ENCODE data around the gene MEX3D.
"Not testable (repeated sequence)": the region's sequence is repeated elsewhere in the genome, so short reads cannot be mapped to it uniquely, and the experiment has no call there.

MEX3D gene

GRCh38 chr19:1553415-1553814 is 14.7 kb downstream of the MEX3D start:
- H3K9me3 ChIP-seq: no peaks in the 10 kb centered on the region
- H3K27ac ChIP-seq: no peak overlapping the region
- no peak overlapping the region for H3K4me3 ChIP-seq (ENCODE audit: low read depth in 1 of 2, low read length in 1 of 2)
- no peak for TF ChIP-seq CTCF (IDR thresholded peaks at IDR 0.05)
- peaks cover 17% of the 10 kb centered on the region for H3K27me3 ChIP-seq
- no peaks in the 10 kb centered on the region for H3K4me1 ChIP-seq (ENCODE audit: control insufficient read depth in 1 of 2, insufficient read depth in 1 of 2, low read depth in 1 of 2, low read length in 1 of 2)
- H3K36me3 ChIP-seq: no peaks in the 10 kb centered on the region

- H3K27ac ChIP-seq: no peak overlapping the region
These were observed 16.8 kb downstream of the MEX3D start for GRCh38 chr19:1551068-1552040.

GRCh38 chr19:1549332-1549945 is 18.7 kb downstream of the MEX3D start:
- Histone ChIP-seq H3K27me3 (peaks cover 55% of the 10 kb centered on the region), H3K36me3 (no peaks in the 10 kb centered on the region), H3K4me1 (ENCODE audit: control insufficient read depth in 1 of 2, insufficient read depth in 1 of 2, low read depth in 1 of 2, low read length in 1 of 2) (peaks cover 0 to 4% of the 10 kb centered on the region in 2 experiments), H3K9me3 (no peaks in the 10 kb centered on the region), H3K4me3 (ENCODE audit: low read depth in 1 of 2, low read length in 1 of 2) (no peak overlapping the region), H3K27ac (no peak overlapping the region)
- no peak for TF ChIP-seq CTCF (IDR thresholded peaks at IDR 0.05)

More at GRCh38 chr19:1551068-1552040, 16.8 kb downstream of the MEX3D start:
- H3K4me1 ChIP-seq (ENCODE audit: control insufficient read depth in 1 of 2, insufficient read depth in 1 of 2, low read depth in 1 of 2, low read length in 1 of 2): no peaks in the 10 kb centered on the region
- H3K4me3 ChIP-seq (ENCODE audit: low read depth in 1 of 2, low read length in 1 of 2): no peak overlapping the region
- H3K27me3 ChIP-seq: peaks cover 35% of the 10 kb centered on the region
- H3K9me3 ChIP-seq: no peaks in the 10 kb centered on the region
- H3K36me3 ChIP-seq: no peaks in the 10 kb centered on the region
- no peak for TF ChIP-seq CTCF (IDR thresholded peaks at IDR 0.05)

GRCh38 chr19:1540365-1540925 is 27.7 kb downstream of the MEX3D start:
- peaks cover 72% of the 10 kb centered on the region for H3K27me3 ChIP-seq
- no peak overlapping the region for H3K4me3 ChIP-seq (ENCODE audit: low read depth in 1 of 2, low read length in 1 of 2)
- H3K4me1 ChIP-seq (ENCODE audit: control insufficient read depth in 1 of 2, insufficient read depth in 1 of 2, low read depth in 1 of 2, low read length in 1 of 2): no peaks in the 10 kb centered on the region
- no peak overlapping the region for H3K27ac ChIP-seq
- no peak for TF ChIP-seq CTCF (IDR thresholded peaks at IDR 0.05)
- H3K36me3 ChIP-seq: no peaks in the 10 kb centered on the region
- no peaks in the 10 kb centered on the region for H3K9me3 ChIP-seq

- not testable (repeated sequence) for H3K36me3 ChIP-seq; H3K4me1 ChIP-seq (ENCODE audit: control insufficient read depth in 1 of 2, insufficient read depth in 1 of 2, low read depth in 1 of 2, low read length in 1 of 2); H3K27ac ChIP-seq; H3K9me3 ChIP-seq; H3K4me3 ChIP-seq (ENCODE audit: low read depth in 1 of 2, low read length in 1 of 2)
- H3K27me3 ChIP-seq: peaks cover 70% of the 10 kb centered on the region
These were observed 28.4 kb downstream of the MEX3D start for GRCh38 chr19:1539749-1540148.

GRCh38 chr19:1538978-1539377 is 29.1 kb downstream of the MEX3D start:
- TF ChIP-seq CTCF (IDR thresholded peaks at IDR 0.05): no peak
- H3K4me1 ChIP-seq (ENCODE audit: control insufficient read depth in 1 of 2, insufficient read depth in 1 of 2, low read depth in 1 of 2, low read length in 1 of 2): no peaks in the 10 kb centered on the region
- no peak overlapping the region for H3K4me3 ChIP-seq (ENCODE audit: low read depth in 1 of 2, low read length in 1 of 2)
- no peak overlapping the region for H3K27ac ChIP-seq
- H3K9me3 ChIP-seq: no peaks in the 10 kb centered on the region
- no peaks in the 10 kb centered on the region for H3K36me3 ChIP-seq
- peaks cover 63% of the 10 kb centered on the region for H3K27me3 ChIP-seq

GRCh38 chr19:1535699-1536098 is 32.4 kb downstream of the MEX3D start:
- peaks cover 51% of the 10 kb centered on the region for H3K27me3 ChIP-seq
- not testable (repeated sequence) for H3K4me3 ChIP-seq (ENCODE audit: low read depth in 1 of 2, low read length in 1 of 2); H3K9me3 ChIP-seq; H3K4me1 ChIP-seq (ENCODE audit: control insufficient read depth in 1 of 2, insufficient read depth in 1 of 2, low read depth in 1 of 2, low read length in 1 of 2); H3K36me3 ChIP-seq; H3K27ac ChIP-seq
